T-cell (primary cell): Measurements from ENCODE around the gene SPATC1L. TPM values are rescaled to one million over a fixed set of nuclear protein-coding genes. Genes with fewer than 3 reads are reported as not detected.

Source experiments
- ATAC-seq, 4 experiments: fragments of 200-7000 bp in 3 of 4; fragments of 150-1000 bp in 1 of 4; cut with Tn5 transposase; replicated peaks in 1 of 4; 1 replicate in 3 of 4; 2 replicates in 1 of 4; pipeline ENCODE4 v1.10.0; 2021; ENCODE audit warnings: moderate library complexity in 3 of 4, mild to moderate bottlenecking in 2 of 4, moderate number of reproducible peaks in 1 of 4
- CTCF ChIA-PET, 2 donors: fragments of 300-600 bp; sonication (Branson Sonifier 250); formaldehyde crosslinking; loops; one replicate each; lab custom pipeline; 2022; ENCODE audit warnings: antibody characterized with exemption in 2 of 2; lab: Charles Lee
- POLR2A ChIA-PET, 2 donors: fragments of 300-600 bp; sonication (Branson Sonifier 250); formaldehyde crosslinking; loops; one replicate each; lab custom pipeline; 2022; ENCODE audit warnings: antibody characterized with exemption in 2 of 2; lab: Charles Lee
- DNase-seq, 35 experiments: peaks; one replicate each; pipeline versions ENCODE4 v3.0.0 to v3.0.0-alpha.2; 2013 to 2023
- H3K27ac ChIP-seq: one replicate; pipeline ENCODE4 v1.5.1; 2013; ENCODE audit warnings: low read length
- H3K27me3 ChIP-seq, 2 experiments: replicated peaks in 1 of 2; 1 replicate in 1 of 2; 2 replicates in 1 of 2; pipeline versions ENCODE4 v1.6.1 to v1.7.0; 2013; ENCODE audit warnings: low read length in 1 of 2, mixed read lengths in 1 of 2; ENCODE audit not compliant: control insufficient read depth in 2 of 2, insufficient read depth in 2 of 2; ENCODE audit errors: extremely low read depth in 1 of 2
- H3K36me3 ChIP-seq, 2 donors: 1 replicate in 1 of 2; 2 replicates in 1 of 2; pipeline versions ENCODE4 v1.6.1 to v1.7.0; 2013; ENCODE audit warnings: low read length in 1 of 2; ENCODE audit not compliant: control insufficient read depth in 2 of 2, insufficient read depth in 1 of 2; ENCODE audit errors: extremely low read depth in 1 of 2
- H3K4me1 ChIP-seq, 2 experiments: 1 replicate in 1 of 2; 2 replicates in 1 of 2; pipeline versions ENCODE4 v1.6.1 to v1.7.0; 2013; ENCODE audit warnings: low read length in 2 of 2, mixed read lengths in 1 of 2; ENCODE audit not compliant: insufficient read depth in 2 of 2, control insufficient read depth in 1 of 2; ENCODE audit errors: extremely low read depth in 1 of 2
- H3K4me3 ChIP-seq, 2 donors: 1 replicate in 1 of 2; 2 replicates in 1 of 2; pipeline versions ENCODE4 v1.5.1 to v1.7.0; 2013; ENCODE audit warnings: mild to moderate bottlenecking in 2 of 2, low read length in 1 of 2, moderate library complexity in 1 of 2; ENCODE audit not compliant: control insufficient read depth in 1 of 2; ENCODE audit errors: extremely low read depth in 1 of 2
- H3K9me3 ChIP-seq: 2 replicates; pipeline ENCODE4 v1.7.0; 2013
- H3K27ac Mint-ChIP-seq, 2 donors: one replicate each; pipeline ENCODE4 v1.8.0; 2020 to 2021; ENCODE audit warnings: mild to moderate bottlenecking in 2 of 2, mixed read lengths in 2 of 2
- H3K27me3 Mint-ChIP-seq, 2 donors: one replicate each; pipeline ENCODE4 v1.8.0; 2021 to 2022; ENCODE audit warnings: mixed read lengths in 2 of 2
- H3K36me3 Mint-ChIP-seq: one replicate; pipeline ENCODE4 v1.8.0; 2021; ENCODE audit warnings: mixed read lengths
- H3K4me1 Mint-ChIP-seq, 3 donors: one replicate each; pipeline ENCODE4 v1.8.0; 2020 to 2022; ENCODE audit warnings: mixed read lengths in 3 of 3, mild to moderate bottlenecking in 1 of 3
- H3K4me3 Mint-ChIP-seq, 3 donors: one replicate each; pipeline ENCODE4 v1.8.0; 2020 to 2022; ENCODE audit warnings: mild to moderate bottlenecking in 3 of 3, mixed read lengths in 3 of 3, moderate library complexity in 3 of 3
- H3K9me3 Mint-ChIP-seq, 3 donors: one replicate each; pipeline ENCODE4 v1.8.0; 2020 to 2022; ENCODE audit warnings: mixed read lengths in 3 of 3
- WGBS: methylation state at CpG from one replicate; pipeline ENCODE4 v1.1.5; 2013; ENCODE audit warnings: missing lambda C conversion rate; ENCODE audit not compliant: insufficient coverage; 5-methylcytosine and 5-hydroxymethylcytosine counted together
- total RNA-seq, 35 experiments: library from RNA in 6 of 35; stranded (reverse) in 6 of 35; fragments of 120-200 nt in 1 of 35; gene quantifications; one replicate each; pipeline versions ENCODE4 v1.2.1 to v1.2.4 and lab custom pipeline; 2013 to 2026

Gene SPATC1L
- total RNA-seq, 5 donors from 2014 or later (not counting 1 experiment from before 2014, with no cell fraction given): 1.4 to 22.8 (median 12.5) TPM

DNA sequence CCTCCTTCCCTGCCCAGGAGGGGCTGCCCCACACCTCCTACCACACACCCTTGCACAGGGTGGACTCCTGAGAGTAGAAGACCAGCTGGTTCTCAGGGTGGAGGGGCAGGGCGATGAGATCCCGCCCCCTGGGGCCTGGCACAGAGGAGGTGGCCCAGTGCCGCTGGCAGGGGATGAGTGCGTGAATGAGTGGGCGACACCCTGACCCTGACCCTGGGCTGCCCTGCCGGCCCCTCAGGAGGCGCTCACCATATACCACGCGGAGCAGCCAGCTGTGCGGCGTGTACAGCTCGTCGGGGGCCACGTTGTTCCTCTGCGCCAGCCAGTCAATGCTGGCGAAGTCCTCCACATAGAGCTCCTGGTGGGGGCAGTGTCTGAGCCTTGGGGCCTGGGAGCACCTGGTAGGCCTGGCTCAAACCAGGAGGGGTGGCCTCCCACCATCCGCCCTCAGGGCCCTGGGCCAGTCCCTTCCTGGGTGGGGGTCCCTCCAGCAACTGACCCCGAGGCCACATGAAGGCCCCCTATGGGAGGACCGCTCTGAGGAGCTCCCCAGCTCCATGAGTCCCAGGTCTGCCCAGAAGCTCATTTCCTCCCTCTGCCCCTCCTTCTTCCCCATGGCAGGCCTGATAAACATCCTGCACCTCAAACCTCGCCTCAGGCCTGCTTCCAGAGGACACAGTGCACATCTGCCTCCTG lies 31.3 kb upstream of the SPATC1L start:
- H3K4me3 ChIP-seq: no peak overlapping the region
- no peak for ATAC-seq
- H3K36me3 ChIP-seq: peaks cover 25 to 31% of the 10 kb centered on the region in 2 donors
- no peaks in the 10 kb centered on the region for H3K9me3 ChIP-seq
- DNase-seq: no peak
- no peaks in the 10 kb centered on the region for H3K27me3 ChIP-seq
- CTCF ChIA-PET: no interaction called here
- 92% methylated on average over 19 of the region's 20 CpGs for WGBS
- H3K36me3 Mint-ChIP-seq: peaks cover 24% of the 10 kb centered on the region
- no peaks in the 10 kb centered on the region for H3K27me3 Mint-ChIP-seq
- H3K9me3 Mint-ChIP-seq: no peaks in the 10 kb centered on the region
- no peaks in the 10 kb centered on the region for H3K4me1 Mint-ChIP-seq
- no peak overlapping the region for H3K27ac ChIP-seq
- POLR2A ChIA-PET: no interaction called here
- no peak overlapping the region for H3K4me3 Mint-ChIP-seq
- H3K4me1 ChIP-seq: no peaks in the 10 kb centered on the region
- no peak overlapping the region for H3K27ac Mint-ChIP-seq

DNA sequence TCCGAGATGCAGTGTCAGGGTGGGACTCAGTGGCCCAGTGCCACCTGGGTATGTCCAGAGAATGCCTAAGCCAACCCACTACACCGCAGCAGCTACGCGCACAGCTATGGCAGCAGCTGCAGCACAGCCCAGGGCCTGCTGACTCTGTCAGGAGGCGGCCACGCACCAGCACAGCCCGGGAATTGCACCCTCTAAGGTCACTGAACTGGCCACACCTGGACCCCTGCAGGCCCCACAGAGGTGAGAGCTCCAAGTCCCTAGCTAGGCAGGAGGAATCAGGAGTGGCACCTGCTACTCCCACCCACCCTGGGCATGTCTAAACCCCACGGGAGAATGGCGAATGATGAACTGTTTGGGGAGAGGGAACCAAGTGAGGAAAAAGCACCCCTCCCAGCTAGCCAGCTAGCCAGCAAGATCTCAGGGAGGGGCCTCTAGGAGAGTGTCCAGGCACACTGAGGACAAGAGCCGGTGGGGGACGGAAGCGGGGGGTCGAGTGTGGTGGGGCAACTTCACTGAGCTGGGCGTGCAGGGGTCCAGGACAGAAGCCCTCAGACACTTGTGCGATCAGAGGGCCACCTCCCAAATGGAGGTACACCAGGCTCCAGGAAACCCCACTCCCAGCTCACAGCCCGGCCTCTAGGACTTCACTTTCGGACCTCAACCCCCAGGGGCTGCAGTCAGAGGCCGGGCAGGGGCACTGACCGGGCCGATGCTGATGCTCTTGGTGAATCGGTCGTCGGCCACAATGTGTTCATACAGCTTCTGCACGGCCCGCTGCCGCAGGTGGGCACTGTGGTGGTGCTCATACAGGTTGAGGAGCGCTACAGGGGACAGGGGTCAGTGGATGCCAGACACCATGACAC lies 30.4 kb upstream of the SPATC1L start:
- no peaks in the 10 kb centered on the region for H3K27me3 Mint-ChIP-seq
- POLR2A ChIA-PET: no interaction called here
- Histone ChIP-seq H3K36me3 (peaks cover 21 to 22% of the 10 kb centered on the region in 2 donors), H3K9me3 (no peaks in the 10 kb centered on the region), H3K27ac (no peak overlapping the region), H3K27me3 (no peaks in the 10 kb centered on the region), H3K4me3 (no peak overlapping the region), H3K4me1 (no peaks in the 10 kb centered on the region)
- peaks cover 17% of the 10 kb centered on the region for H3K36me3 Mint-ChIP-seq
- CTCF ChIA-PET: no interaction called here
- no peak overlapping the region for H3K4me3 Mint-ChIP-seq
- H3K4me1 Mint-ChIP-seq: no peaks in the 10 kb centered on the region
- no peak overlapping the region for H3K27ac Mint-ChIP-seq
- WGBS: 94% methylated on average over 25 of the region's 27 CpGs
- DNase-seq (no peak), ATAC-seq (no peak)
- H3K9me3 Mint-ChIP-seq: no peaks in the 10 kb centered on the region

DNA sequence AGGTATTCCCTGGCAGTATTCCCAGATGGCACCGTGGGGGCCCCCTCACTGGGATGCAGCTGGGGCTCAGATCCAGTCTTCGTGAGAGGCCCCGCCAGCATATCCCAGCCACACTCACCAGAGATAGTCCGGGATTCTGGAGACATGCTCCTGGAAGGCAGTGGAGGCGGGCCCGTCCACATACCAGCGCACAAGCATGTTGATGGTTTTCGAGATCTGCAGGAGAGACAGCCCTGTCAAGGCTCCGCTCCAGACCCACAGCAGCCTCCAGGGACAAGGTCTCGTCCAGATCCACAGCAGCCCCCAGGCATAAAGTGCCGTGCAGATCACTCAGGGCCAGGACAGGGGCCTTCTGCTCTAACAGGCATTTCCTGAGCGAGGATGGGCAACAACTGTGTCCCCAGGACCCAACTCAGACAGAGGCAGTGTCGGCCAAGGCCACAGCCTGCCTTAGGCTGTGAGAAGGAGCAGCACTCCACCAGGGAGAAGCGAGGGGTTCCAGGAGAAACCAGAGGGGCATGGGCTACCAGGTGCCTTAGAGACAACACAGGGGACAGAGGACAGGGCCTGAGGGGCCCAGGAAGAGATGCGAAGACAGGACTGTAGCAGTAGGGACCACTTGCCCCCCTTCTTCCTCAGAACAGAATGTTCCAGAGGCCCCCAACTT lies 29.5 kb upstream of the SPATC1L start:
- no peak for DNase-seq
- Mint-ChIP-seq H3K4me1 (no peaks in the 10 kb centered on the region), H3K27me3 (no peaks in the 10 kb centered on the region), H3K9me3 (no peaks in the 10 kb centered on the region), H3K4me3 (no peak overlapping the region), H3K36me3 (peaks cover 13% of the 10 kb centered on the region), H3K27ac (no peak overlapping the region)
- no peaks in the 10 kb centered on the region for H3K4me1 ChIP-seq
- no peak overlapping the region for H3K4me3 ChIP-seq
- ATAC-seq: no peak
- no peaks in the 10 kb centered on the region for H3K27me3 ChIP-seq
- H3K9me3 ChIP-seq: no peaks in the 10 kb centered on the region
- CTCF ChIA-PET: no interaction called here
- 96% methylated on average over 13 of the region's 15 CpGs for WGBS
- H3K27ac ChIP-seq: no peak overlapping the region
- POLR2A ChIA-PET: no interaction called here
- peaks cover 18% of the 10 kb centered on the region in 2 donors for H3K36me3 ChIP-seq

DNA sequence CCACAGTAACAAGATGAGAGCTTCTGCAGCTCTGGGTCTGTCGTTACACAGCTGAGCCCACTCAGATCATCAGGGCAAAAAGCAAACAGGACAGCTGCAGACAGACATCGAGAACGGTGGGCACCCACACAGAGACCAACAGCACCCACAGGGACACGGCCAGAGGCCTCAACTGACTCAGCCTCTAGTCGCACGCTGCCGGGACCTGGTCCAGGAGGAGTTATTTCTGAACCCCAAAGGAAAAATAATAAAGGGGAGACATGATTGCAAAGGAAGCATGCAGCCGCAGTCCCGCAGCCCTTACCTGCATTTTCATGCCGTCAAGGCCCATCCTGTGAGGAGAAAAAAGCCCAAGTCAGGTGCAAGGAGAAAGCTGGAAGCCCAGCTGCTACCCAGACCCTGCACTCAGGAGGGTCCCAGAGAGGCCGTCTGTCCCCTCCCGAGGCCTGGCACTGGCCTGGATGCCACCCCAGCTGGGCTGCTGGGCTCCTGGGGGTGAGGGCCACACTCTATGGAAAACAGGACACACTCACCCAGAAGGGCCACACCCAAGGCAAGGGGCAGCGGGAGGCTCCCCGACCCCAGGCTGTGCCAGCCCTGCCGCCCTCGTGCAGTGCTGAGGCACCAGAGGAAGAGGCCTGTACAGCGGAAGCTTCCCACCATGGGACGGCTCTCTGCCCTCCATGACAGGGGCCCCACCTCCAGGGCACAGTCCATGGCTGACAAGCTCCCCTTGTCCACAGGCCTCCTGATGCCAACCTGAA lies 28.6 kb upstream of the SPATC1L start:
- no peaks in the 10 kb centered on the region for H3K4me1 Mint-ChIP-seq
- no peak overlapping the region for H3K27ac ChIP-seq
- CTCF ChIA-PET: no interaction called here

DNA sequence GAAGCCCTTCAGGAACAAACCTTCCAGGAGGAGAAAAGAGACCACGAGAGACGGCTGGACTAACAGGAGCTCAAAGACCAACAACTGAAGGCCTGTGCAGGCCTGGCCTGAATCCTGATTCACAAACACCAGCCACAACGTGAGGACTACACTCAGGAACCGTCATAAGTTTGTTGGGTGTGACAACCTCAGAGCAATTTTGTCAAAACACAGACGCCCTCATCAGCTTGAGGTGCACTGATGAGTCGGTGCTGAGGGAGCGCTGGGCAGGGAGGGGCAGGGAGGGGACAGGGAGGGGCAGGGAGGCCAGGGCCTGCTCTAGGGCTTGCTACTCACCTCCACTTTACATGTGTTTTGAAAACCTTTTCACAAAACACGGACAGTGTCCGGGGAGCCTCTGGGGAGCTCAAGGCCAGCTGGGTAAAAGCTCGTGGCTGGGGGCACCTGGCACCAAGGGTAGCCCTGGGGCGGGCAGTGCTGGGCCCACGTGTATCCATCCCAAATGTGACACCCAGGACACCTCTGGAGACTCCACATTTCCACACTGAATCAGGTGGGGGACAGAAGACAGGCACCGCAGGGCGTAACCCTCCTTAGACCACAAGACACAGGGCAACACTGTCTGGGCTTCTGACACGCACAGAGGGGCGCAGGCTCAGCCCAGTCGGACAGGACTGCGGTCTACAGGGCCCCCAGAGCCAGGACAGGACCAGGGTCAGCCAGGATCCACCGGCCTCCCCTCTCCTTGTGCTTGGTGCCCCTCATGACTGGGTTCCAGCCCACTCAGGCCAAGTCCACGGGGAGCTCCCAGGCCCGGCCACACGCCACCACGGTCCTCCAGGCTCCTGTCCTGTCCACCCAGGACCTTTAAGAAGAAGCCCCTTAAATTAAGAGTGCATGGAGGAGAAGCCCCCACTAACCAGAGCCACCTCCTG lies 27.8 kb upstream of the SPATC1L start:
- Mint-ChIP-seq H3K4me3 (no peak overlapping the region), H3K27ac (no peak overlapping the region), H3K4me1 (no peaks in the 10 kb centered on the region), H3K27me3 (no peaks in the 10 kb centered on the region), H3K36me3 (peaks cover 22% of the 10 kb centered on the region), H3K9me3 (no peaks in the 10 kb centered on the region)
- POLR2A ChIA-PET: no interaction called here
- ATAC-seq: no peak
- Histone ChIP-seq H3K4me1 (no peaks in the 10 kb centered on the region), H3K36me3 (peaks cover 23 to 25% of the 10 kb centered on the region in 2 donors), H3K27me3 (no peaks in the 10 kb centered on the region), H3K9me3 (no peaks in the 10 kb centered on the region), H3K27ac (no peak overlapping the region), H3K4me3 (no peak overlapping the region)
- no peak for DNase-seq
- CTCF ChIA-PET: no interaction called here
- WGBS: 95% methylated on average over 19 of the region's 23 CpGs

More for the DNA sequence above, 28.6 kb upstream of the SPATC1L start:
- Histone ChIP-seq H3K4me1 (no peaks in the 10 kb centered on the region), H3K36me3 (peaks cover 18 to 19% of the 10 kb centered on the region in 2 donors), H3K9me3 (no peaks in the 10 kb centered on the region), H3K27me3 (no peaks in the 10 kb centered on the region), H3K4me3 (no peak overlapping the region)
- Mint-ChIP-seq H3K27me3 (no peaks in the 10 kb centered on the region), H3K4me3 (no peak overlapping the region), H3K36me3 (peaks cover 14% of the 10 kb centered on the region), H3K9me3 (no peaks in the 10 kb centered on the region), H3K27ac (no peak overlapping the region)
- ATAC-seq: no peak
- POLR2A ChIA-PET: no interaction called here
- WGBS: 97% methylated on average over 10 of the region's 18 CpGs
- DNase-seq: no peak
